ENCODE measurements around the gene BPIFB6. TPM values are rescaled to one million over a fixed set of nuclear protein-coding genes. Genes with fewer than 3 reads are reported as not detected.

BPIFB6 gene, protein sequence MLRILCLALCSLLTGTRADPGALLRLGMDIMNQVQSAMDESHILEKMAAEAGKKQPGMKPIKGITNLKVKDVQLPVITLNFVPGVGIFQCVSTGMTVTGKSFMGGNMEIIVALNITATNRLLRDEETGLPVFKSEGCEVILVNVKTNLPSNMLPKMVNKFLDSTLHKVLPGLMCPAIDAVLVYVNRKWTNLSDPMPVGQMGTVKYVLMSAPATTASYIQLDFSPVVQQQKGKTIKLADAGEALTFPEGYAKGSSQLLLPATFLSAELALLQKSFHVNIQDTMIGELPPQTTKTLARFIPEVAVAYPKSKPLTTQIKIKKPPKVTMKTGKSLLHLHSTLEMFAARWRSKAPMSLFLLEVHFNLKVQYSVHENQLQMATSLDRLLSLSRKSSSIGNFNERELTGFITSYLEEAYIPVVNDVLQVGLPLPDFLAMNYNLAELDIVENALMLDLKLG
- polyA plus RNA-seq (2013, experiment 1 of 4), result not detected
- polyA plus RNA-seq (2013, experiment 2 of 4), result not detected
- polyA plus RNA-seq (2013, experiment 3 of 4), result not detected
- not detected for polyA plus RNA-seq (2013, experiment 4 of 4)

DNA sequence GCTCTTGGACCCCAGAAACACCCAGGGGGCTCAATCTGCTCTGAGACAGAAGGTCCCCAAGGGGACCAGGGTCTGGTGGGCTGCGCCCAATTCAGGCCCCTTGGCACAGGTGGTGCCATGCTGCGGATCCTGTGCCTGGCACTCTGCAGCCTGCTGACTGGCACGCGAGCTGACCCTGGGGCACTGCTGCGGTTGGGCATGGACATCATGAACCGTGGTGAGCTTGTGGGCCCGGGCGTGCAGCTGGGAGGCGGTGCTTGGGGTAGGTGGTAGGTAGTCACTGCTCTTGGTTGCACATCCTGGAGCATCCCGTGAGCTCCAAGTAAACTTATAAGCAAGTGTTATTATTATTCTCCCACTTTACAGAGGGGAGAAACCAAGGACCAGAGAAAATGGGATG lies at the start of gene BPIFB6:
Gene BPIFB6, plus strand, starts transcription at position 118 of the 400 bp plus-strand sequence. Its CDS starts 0 bp downstream, at position 118.
- Histone ChIP-seq H3K27ac (ENCODE audit: insufficient read depth, low read depth, low read length, poor library complexity, severe bottlenecking) (no peak within 1 kb of the TSS), H3K4me3 (ENCODE audit: insufficient read depth, low read depth, low read length) (no peak within 1 kb of the TSS), H3K9me3 (ENCODE audit: control insufficient read depth, low read length) (no peaks in the 10 kb centered on the region), H3K36me3 (ENCODE audit: control insufficient read depth, insufficient read depth, low read length) (no peaks in the 10 kb centered on the region), H3K4me1 (ENCODE audit: control insufficient read depth, insufficient read depth, low read length) (no peaks in the 10 kb centered on the region), H3K27me3 (ENCODE audit: control insufficient read depth, insufficient read depth, low read length, poor library complexity, severe bottlenecking) (no peaks in the 10 kb centered on the region)
- 93 to 96% methylated on average over 10 of the region's 10 CpGs for WGBS, 2 experiments

DNA sequence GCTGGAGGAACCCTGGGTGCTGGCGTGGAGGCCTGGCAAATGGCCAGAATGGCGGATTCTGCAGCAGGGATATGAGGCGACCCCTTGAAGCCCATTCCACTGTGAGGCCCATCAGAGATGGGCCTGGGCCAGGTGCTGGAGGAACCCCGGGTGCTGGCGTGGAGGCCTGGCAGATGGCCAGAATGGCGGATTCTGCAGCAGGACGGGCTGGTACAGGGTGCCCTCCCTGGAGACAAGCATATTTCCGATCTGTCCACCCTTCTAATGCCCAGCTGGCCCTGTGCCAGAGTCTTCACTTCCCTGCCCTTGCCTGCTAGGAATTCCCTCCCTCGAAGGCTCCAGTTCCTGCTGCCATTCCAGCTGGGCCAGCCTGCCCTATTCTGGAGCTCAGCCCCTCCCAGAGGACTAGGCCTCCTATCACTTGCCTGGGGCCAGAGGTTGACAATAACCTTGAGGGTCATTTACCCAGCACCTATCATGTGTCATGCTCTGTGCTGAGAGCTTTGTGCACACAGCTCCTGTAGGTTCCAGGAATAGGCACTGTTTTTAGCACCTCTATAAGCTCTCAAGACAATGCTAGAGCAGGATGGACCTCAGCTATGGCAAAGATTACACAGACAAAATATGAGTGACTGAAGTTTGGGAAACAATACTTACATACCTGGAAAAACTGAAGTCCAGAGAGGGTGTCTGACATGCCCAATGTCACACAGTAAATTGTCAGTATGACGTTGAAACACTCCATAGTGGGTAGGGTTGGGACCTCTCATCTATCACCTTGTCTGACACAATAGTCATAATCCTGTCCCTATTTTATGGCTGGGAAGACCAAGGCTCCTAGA lies 48.6 kb upstream of the BPIFB6 start:
- H3K4me1 ChIP-seq (ENCODE audit: control insufficient read depth, insufficient read depth, low read length), result peaks cover 6% of the 10 kb centered on the region
- H3K4me3 ChIP-seq (ENCODE audit: insufficient read depth, low read depth, low read length), result no peak overlapping the region
- 93 to 94% methylated on average over 10 of the region's 10 CpGs for WGBS, 2 experiments
- no peaks in the 10 kb centered on the region for H3K27me3 ChIP-seq (ENCODE audit: control insufficient read depth, insufficient read depth, low read length, poor library complexity, severe bottlenecking)
- no peak overlapping the region for H3K27ac ChIP-seq (ENCODE audit: insufficient read depth, low read depth, low read length, poor library complexity, severe bottlenecking)
- H3K9me3 ChIP-seq (ENCODE audit: control insufficient read depth, low read length), result no peaks in the 10 kb centered on the region
- H3K36me3 ChIP-seq (ENCODE audit: control insufficient read depth, insufficient read depth, low read length), result no peaks in the 10 kb centered on the region

- Histone ChIP-seq H3K4me3 (ENCODE audit: insufficient read depth, low read depth, low read length) (no peak overlapping the region), H3K27ac (ENCODE audit: insufficient read depth, low read depth, low read length, poor library complexity, severe bottlenecking) (no peak overlapping the region), H3K4me1 (ENCODE audit: control insufficient read depth, insufficient read depth, low read length) (peaks cover 6% of the 10 kb centered on the region), H3K36me3 (ENCODE audit: control insufficient read depth, insufficient read depth, low read length) (no peaks in the 10 kb centered on the region), H3K27me3 (ENCODE audit: control insufficient read depth, insufficient read depth, low read length, poor library complexity, severe bottlenecking) (no peaks in the 10 kb centered on the region), H3K9me3 (ENCODE audit: control insufficient read depth, low read length) (no peaks in the 10 kb centered on the region)
- 87 to 91% methylated on average over 12 of the region's 12 CpGs for WGBS, 2 experiments
Observed at GRCh38 chr20:32983459-32984112, 47.9 kb upstream of the BPIFB6 start.

- H3K4me3 ChIP-seq (ENCODE audit: insufficient read depth, low read depth, low read length), result no peak overlapping the region
- peaks cover 6% of the 10 kb centered on the region for H3K4me1 ChIP-seq (ENCODE audit: control insufficient read depth, insufficient read depth, low read length)
- no peaks in the 10 kb centered on the region for H3K27me3 ChIP-seq (ENCODE audit: control insufficient read depth, insufficient read depth, low read length, poor library complexity, severe bottlenecking)
- WGBS, 2 experiments, result 79 to 86% methylated on average over 7 of the region's 7 CpGs
- H3K27ac ChIP-seq (ENCODE audit: insufficient read depth, low read depth, low read length, poor library complexity, severe bottlenecking), result no peak overlapping the region
- H3K9me3 ChIP-seq (ENCODE audit: control insufficient read depth, low read length), result no peaks in the 10 kb centered on the region
- H3K36me3 ChIP-seq (ENCODE audit: control insufficient read depth, insufficient read depth, low read length), result no peaks in the 10 kb centered on the region
Observed at GRCh38 chr20:32984196-32984595, 47.3 kb upstream of the BPIFB6 start.

DNA sequence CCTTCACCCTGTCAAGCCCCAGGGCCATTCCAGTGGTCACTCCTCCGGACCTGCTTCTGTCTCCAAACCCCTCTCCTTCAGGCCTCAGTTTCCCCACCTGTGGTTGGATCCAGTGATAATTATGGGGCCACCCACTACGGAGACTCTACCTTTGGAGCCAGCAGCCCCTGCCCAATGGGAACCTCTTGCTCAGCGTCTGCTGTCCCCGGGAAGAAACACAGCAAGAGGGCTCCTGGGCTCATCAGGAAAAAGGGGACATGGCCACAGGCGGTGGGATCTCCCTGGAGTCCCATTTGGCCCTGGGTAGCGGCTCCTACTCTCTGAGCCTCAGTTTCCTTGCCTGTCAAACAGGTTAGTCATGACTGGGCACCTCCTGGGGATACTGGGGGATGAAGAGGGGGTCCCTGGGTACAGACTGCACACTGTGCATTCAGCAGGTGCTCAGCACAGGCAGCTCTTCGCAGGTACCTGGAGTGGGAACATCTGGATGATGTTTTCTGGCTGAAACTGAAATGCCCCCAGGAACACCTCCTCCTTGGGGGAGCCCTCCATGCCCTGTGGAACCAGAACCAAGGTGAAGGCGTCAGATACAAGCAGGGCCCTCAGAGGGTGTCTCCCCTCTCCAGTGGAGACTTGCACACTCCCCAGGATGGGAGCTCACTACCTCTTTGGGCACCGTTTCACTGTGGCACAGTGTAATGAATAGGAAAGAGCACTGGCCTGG lies 46.7 kb upstream of the BPIFB6 start:
- WGBS, 2 experiments, result 92 to 93% methylated on average over 9 of the region's 9 CpGs
- no peaks in the 10 kb centered on the region for H3K27me3 ChIP-seq (ENCODE audit: control insufficient read depth, insufficient read depth, low read length, poor library complexity, severe bottlenecking)
- H3K4me1 ChIP-seq (ENCODE audit: control insufficient read depth, insufficient read depth, low read length), result peaks cover 6% of the 10 kb centered on the region
- H3K4me3 ChIP-seq (ENCODE audit: insufficient read depth, low read depth, low read length), result no peak overlapping the region
- H3K36me3 ChIP-seq (ENCODE audit: control insufficient read depth, insufficient read depth, low read length), result no peaks in the 10 kb centered on the region
- H3K27ac ChIP-seq (ENCODE audit: insufficient read depth, low read depth, low read length, poor library complexity, severe bottlenecking), result no peak overlapping the region
- no peaks in the 10 kb centered on the region for H3K9me3 ChIP-seq (ENCODE audit: control insufficient read depth, low read length)

DNA sequence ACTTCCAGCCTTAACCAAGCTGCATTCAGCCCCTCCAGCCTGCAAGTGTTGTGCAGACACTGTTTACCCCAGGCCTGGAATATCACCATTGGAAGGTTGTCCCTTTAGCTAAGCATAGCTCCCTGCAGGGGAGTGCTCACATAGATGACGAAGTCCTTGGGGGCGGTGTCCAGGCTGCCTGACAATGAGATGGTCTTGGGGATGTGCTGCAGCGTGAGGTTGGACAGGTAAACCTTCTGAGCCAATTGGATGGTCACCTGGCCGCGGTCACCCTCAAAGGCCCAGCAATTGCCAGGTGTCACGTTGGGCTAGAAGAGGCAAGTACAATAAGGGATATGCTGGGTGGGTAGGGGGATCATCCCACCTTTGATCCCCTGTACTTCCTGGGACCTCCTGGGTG lies 45.9 kb upstream of the BPIFB6 start:
- H3K9me3 ChIP-seq (ENCODE audit: control insufficient read depth, low read length), result no peaks in the 10 kb centered on the region
- 91 to 94% methylated on average over 6 of the region's 6 CpGs for WGBS, 2 experiments
- no peak overlapping the region for H3K27ac ChIP-seq (ENCODE audit: insufficient read depth, low read depth, low read length, poor library complexity, severe bottlenecking)
- H3K27me3 ChIP-seq (ENCODE audit: control insufficient read depth, insufficient read depth, low read length, poor library complexity, severe bottlenecking), result no peaks in the 10 kb centered on the region
- no peak overlapping the region for H3K4me3 ChIP-seq (ENCODE audit: insufficient read depth, low read depth, low read length)
- no peaks in the 10 kb centered on the region for H3K36me3 ChIP-seq (ENCODE audit: control insufficient read depth, insufficient read depth, low read length)
- H3K4me1 ChIP-seq (ENCODE audit: control insufficient read depth, insufficient read depth, low read length), result peaks cover 4% of the 10 kb centered on the region

GRCh38 chr20:32986331-32986966 lies 45.0 kb upstream of the BPIFB6 start:
- no peaks in the 10 kb centered on the region for H3K9me3 ChIP-seq (ENCODE audit: control insufficient read depth, low read length)
- no peaks in the 10 kb centered on the region for H3K4me1 ChIP-seq (ENCODE audit: control insufficient read depth, insufficient read depth, low read length)
- 89 to 90% methylated on average over 18 of the region's 18 CpGs for WGBS, 2 experiments
- no peak overlapping the region for H3K4me3 ChIP-seq (ENCODE audit: insufficient read depth, low read depth, low read length)
- no peak overlapping the region for H3K27ac ChIP-seq (ENCODE audit: insufficient read depth, low read depth, low read length, poor library complexity, severe bottlenecking)
- H3K36me3 ChIP-seq (ENCODE audit: control insufficient read depth, insufficient read depth, low read length), result no peaks in the 10 kb centered on the region
- H3K27me3 ChIP-seq (ENCODE audit: control insufficient read depth, insufficient read depth, low read length, poor library complexity, severe bottlenecking), result no peaks in the 10 kb centered on the region

GRCh38 chr20:32987044-32987825 lies 44.2 kb upstream of the BPIFB6 start:
- Histone ChIP-seq H3K9me3 (ENCODE audit: control insufficient read depth, low read length) (no peaks in the 10 kb centered on the region), H3K36me3 (ENCODE audit: control insufficient read depth, insufficient read depth, low read length) (no peaks in the 10 kb centered on the region), H3K4me1 (ENCODE audit: control insufficient read depth, insufficient read depth, low read length) (no peaks in the 10 kb centered on the region), H3K27ac (ENCODE audit: insufficient read depth, low read depth, low read length, poor library complexity, severe bottlenecking) (no peak overlapping the region), H3K4me3 (ENCODE audit: insufficient read depth, low read depth, low read length) (no peak overlapping the region), H3K27me3 (ENCODE audit: control insufficient read depth, insufficient read depth, low read length, poor library complexity, severe bottlenecking) (no peaks in the 10 kb centered on the region)
- WGBS, 2 experiments, result 88 to 91% methylated on average over 10 to 11 of the region's 11 CpGs

GRCh38 chr20:32988008-32988407 lies 43.4 kb upstream of the BPIFB6 start:
- no peak overlapping the region for H3K4me3 ChIP-seq (ENCODE audit: insufficient read depth, low read depth, low read length)
- WGBS, 2 experiments, result 91 to 92% methylated on average over 16 of the region's 16 CpGs
- no peaks in the 10 kb centered on the region for H3K9me3 ChIP-seq (ENCODE audit: control insufficient read depth, low read length)
- H3K36me3 ChIP-seq (ENCODE audit: control insufficient read depth, insufficient read depth, low read length), result no peaks in the 10 kb centered on the region
- no peaks in the 10 kb centered on the region for H3K27me3 ChIP-seq (ENCODE audit: control insufficient read depth, insufficient read depth, low read length, poor library complexity, severe bottlenecking)
- H3K4me1 ChIP-seq (ENCODE audit: control insufficient read depth, insufficient read depth, low read length), result no peaks in the 10 kb centered on the region
- H3K27ac ChIP-seq (ENCODE audit: insufficient read depth, low read depth, low read length, poor library complexity, severe bottlenecking), result no peak overlapping the region
